Measurements from ENCODE around the gene PFKL. TPM values are rescaled to one million over a fixed set of nuclear protein-coding genes. Genes with fewer than 3 reads are reported as not detected.

PFKL gene
- total RNA-seq, 1 donor from 2014 or later = 66.6 TPM

DNA sequence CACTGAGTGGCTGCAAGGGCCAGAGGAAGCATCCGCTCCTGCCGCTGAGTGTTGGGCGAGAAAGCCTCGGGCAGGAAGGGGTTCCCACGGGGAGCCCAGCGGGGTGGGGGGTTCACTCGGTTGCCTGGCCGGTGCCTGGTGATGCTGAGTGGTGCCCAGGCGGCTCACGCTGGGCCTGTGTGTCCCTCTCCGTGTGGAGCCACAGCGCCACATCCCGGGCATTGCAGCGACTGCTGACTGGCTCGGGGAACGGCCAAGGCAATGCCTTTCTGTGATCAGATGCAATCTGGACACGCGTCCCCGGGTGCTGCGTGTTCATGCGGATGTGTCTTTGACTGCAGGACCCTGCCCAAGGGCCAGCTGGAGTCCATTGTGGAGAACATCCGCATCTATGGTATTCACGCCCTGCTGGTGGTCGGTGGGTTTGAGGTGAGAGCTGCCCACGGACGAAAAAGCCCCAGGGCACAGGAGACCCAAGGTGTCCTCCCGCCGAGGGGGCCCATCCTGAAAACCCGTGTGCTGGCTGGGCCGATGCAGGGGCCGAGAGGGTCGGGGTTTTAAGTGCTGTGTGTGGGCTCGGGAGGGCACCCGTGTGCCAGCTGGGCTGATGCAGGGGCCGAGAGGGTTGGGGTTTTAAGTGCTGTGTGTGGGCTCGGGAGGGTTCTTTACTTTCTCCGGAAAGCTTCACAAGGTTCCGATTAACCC is 22.9 kb downstream of the PFKL start:
- TF ChIP-seq, protein P1, sequence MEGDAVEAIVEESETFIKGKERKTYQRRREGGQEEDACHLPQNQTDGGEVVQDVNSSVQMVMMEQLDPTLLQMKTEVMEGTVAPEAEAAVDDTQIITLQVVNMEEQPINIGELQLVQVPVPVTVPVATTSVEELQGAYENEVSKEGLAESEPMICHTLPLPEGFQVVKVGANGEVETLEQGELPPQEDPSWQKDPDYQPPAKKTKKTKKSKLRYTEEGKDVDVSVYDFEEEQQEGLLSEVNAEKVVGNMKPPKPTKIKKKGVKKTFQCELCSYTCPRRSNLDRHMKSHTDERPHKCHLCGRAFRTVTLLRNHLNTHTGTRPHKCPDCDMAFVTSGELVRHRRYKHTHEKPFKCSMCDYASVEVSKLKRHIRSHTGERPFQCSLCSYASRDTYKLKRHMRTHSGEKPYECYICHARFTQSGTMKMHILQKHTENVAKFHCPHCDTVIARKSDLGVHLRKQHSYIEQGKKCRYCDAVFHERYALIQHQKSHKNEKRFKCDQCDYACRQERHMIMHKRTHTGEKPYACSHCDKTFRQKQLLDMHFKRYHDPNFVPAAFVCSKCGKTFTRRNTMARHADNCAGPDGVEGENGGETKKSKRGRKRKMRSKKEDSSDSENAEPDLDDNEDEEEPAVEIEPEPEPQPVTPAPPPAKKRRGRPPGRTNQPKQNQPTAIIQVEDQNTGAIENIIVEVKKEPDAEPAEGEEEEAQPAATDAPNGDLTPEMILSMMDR (IDR thresholded peaks at IDR 0.05; ENCODE audit: unreplicated experiment) = no peak
- peaks cover 2% of the 10 kb centered on the region for H3K27me3 Mint-ChIP-seq (ENCODE audit: unreplicated experiment)
- no peaks in the 10 kb centered on the region for H3K9me3 Mint-ChIP-seq (ENCODE audit: unreplicated experiment)
- DNase-seq (ENCODE audit: low spot score) = no peak
- H3K4me3 Mint-ChIP-seq (ENCODE audit: unreplicated experiment) = no peak overlapping the region
- no peaks in the 10 kb centered on the region for H3K36me3 Mint-ChIP-seq (ENCODE audit: low read depth, unreplicated experiment)
- no peak overlapping the region for H3K27ac Mint-ChIP-seq (ENCODE audit: unreplicated experiment)
- no peaks in the 10 kb centered on the region for H3K4me1 Mint-ChIP-seq (ENCODE audit: unreplicated experiment)

DNA sequence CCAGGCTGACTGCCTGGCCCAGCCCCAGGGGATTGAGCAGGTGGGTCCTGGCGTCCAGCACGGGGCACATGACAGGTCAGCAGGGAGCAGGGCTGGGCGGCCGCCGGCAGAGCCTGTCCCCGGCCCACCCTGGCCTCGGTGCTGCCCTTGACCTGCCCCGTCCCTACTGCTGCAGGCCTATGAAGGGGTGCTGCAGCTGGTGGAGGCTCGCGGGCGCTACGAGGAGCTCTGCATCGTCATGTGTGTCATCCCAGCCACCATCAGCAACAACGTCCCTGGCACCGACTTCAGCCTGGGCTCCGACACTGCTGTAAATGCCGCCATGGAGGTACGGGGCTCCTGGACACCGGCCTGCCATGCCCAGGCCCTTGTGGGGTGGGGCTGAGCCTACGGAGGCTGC is 23.7 kb downstream of the PFKL start:
- peaks cover 5% of the 10 kb centered on the region for H3K27me3 Mint-ChIP-seq (ENCODE audit: unreplicated experiment)
- no peak overlapping the region for H3K27ac Mint-ChIP-seq (ENCODE audit: unreplicated experiment)
- H3K4me1 Mint-ChIP-seq (ENCODE audit: unreplicated experiment) = no peaks in the 10 kb centered on the region
- no peak for DNase-seq (ENCODE audit: low spot score)
- H3K4me3 Mint-ChIP-seq (ENCODE audit: unreplicated experiment) = no peak overlapping the region
- no peaks in the 10 kb centered on the region for H3K9me3 Mint-ChIP-seq (ENCODE audit: unreplicated experiment)
- TF ChIP-seq, protein P1 (IDR thresholded peaks at IDR 0.05; ENCODE audit: unreplicated experiment) = no peak
- H3K36me3 Mint-ChIP-seq (ENCODE audit: low read depth, unreplicated experiment) = peaks cover 3% of the 10 kb centered on the region

DNA sequence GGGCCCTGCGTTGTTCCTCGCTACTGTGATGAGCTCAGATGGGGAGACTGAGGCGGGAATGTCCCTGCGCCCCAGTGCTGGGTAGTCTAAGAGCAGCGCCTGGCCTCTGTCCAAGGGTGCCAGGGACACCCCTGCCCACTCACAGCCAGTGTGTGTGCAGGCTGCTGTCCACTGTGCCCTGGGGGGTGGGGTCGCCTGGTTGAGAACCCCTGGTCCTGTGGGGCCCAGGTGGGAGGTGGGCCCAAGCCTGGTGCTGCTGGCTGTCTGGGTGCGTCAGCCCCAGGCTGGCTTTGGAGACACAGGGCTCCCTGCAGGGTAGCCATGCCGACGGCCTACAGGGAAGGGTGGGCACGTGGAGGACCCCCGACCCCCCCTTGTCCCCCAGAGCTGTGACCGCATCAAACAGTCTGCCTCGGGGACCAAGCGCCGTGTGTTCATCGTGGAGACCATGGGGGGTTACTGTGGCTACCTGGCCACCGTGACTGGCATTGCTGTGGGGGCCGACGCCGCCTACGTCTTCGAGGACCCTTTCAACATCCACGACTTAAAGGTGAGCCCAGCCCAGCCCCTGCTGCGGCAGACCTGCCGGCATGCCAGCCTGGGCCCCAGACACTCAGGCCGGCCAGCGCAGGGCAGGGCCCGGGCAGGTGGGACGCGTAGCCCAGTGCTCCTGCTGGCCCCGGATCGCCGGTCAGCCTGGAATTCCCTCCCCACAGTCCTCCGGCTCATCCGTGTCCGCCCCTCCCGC is 24.4 kb downstream of the PFKL start:
- Mint-ChIP-seq H3K36me3 (ENCODE audit: low read depth, unreplicated experiment) (peaks cover 3% of the 10 kb centered on the region), H3K27me3 (ENCODE audit: unreplicated experiment) (peaks cover 6% of the 10 kb centered on the region), H3K27ac (ENCODE audit: unreplicated experiment) (no peak overlapping the region), H3K9me3 (ENCODE audit: unreplicated experiment) (no peaks in the 10 kb centered on the region), H3K4me3 (ENCODE audit: unreplicated experiment) (no peak overlapping the region), H3K4me1 (ENCODE audit: unreplicated experiment) (no peaks in the 10 kb centered on the region)
- DNase-seq (ENCODE audit: low spot score) = no peak
- TF ChIP-seq, protein P1 (IDR thresholded peaks at IDR 0.05; ENCODE audit: unreplicated experiment) = no peak

DNA sequence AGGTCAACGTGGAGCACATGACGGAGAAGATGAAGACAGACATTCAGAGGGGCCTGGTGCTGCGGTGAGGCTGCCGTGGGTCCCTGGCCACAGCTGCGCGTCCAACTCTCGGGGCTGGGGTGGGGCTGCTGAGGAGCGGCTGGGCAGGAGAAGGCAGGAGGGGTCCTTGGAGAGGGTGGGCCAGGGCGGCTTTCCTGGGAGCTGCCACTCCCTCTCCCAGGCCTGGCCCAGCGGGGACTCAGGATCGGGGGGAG is 24.9 kb downstream of the PFKL start:
- no peak overlapping the region for H3K27ac Mint-ChIP-seq (ENCODE audit: unreplicated experiment)
- DNase-seq (ENCODE audit: low spot score) = no peak
- peaks cover 11% of the 10 kb centered on the region for H3K27me3 Mint-ChIP-seq (ENCODE audit: unreplicated experiment)
- TF ChIP-seq, protein P1 (IDR thresholded peaks at IDR 0.05; ENCODE audit: unreplicated experiment) = no peak
- no peak overlapping the region for H3K4me3 Mint-ChIP-seq (ENCODE audit: unreplicated experiment)
- no peaks in the 10 kb centered on the region for H3K4me1 Mint-ChIP-seq (ENCODE audit: unreplicated experiment)
- H3K36me3 Mint-ChIP-seq (ENCODE audit: low read depth, unreplicated experiment) = peaks cover 3% of the 10 kb centered on the region
- H3K9me3 Mint-ChIP-seq (ENCODE audit: unreplicated experiment) = no peaks in the 10 kb centered on the region
